ENCODE results near the gene PPP2R5A. TPM values are rescaled to one million over a fixed set of nuclear protein-coding genes. Genes with fewer than 3 reads are reported as not detected.
A peak's percentile ranks its signal among the peaks of the same experiment; 100 is the strongest.

The PPP2R5A gene
- total and polyA plus RNA-seq, 2 of the 13 experiments (the other 11 are each of a cell fraction or from before 2014, with no cell fraction given), result 22.0 to 31.4 TPM

DNA sequence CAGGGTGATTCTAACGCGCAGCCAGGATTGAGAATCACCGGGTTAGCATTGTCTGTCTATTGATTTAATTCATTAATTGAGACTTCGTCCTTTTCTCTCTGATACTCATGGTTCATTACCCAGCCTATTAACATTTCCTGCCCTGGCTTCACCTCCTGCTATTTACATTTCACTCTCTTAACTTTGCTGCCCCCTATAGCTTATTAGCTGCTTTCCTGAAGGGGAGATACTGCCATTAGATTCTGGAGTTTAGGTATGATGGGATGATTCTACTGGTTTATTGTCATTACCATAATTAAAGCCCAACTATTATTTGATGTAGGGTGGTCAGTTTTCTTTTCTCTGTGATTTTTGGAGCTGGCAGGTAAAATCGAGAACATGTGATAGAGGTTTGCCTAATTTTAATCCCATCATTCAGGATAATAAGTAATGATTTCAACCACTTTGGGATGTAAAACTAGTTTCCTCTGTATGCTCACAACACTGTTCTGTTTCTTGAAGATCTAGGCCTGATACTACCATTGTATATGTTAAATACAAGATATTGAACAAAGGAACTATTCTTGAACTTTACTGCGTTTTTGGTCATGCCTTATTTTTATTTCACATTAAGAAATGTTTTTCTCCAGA lies 6.4 kb downstream of the PPP2R5A start:
- Histone ChIP-seq H3K79me2 (ENCODE audit: insufficient read depth, low read length) (peaks cover 100% of the 10 kb centered on the region), H3K4me2 (ENCODE audit: low read depth, low read length) (peak overlapping the region; percentile 23; the same call in 1 of the 2 replicates), H3K4me3 (replicated peaks in 1 of 3; ENCODE audit: insufficient read depth in 1 of 3, low read depth in 2 of 3, low read length in 3 of 3) (no peak overlapping the region), H3K36me3 (replicated peaks in 1 of 2; ENCODE audit: control insufficient read depth in 1 of 2, insufficient read depth in 2 of 2, low read length in 2 of 2) (no peaks in the 10 kb centered on the region), H3K27ac (ENCODE audit: extremely low read length, insufficient read depth, low read length) (no peak overlapping the region), H3K9me3 (ENCODE audit: low read length) (no peaks in the 10 kb centered on the region), H2AFZ (ENCODE audit: low read length) (no peak overlapping the region), H3K27me3 (ENCODE audit: control insufficient read depth in 1 of 2, insufficient read depth in 2 of 2, low read length in 2 of 2) (no peaks in the 10 kb centered on the region; a peak in 1 of 5 replicates), H4K20me1 (ENCODE audit: insufficient read depth, low read length) (peaks cover 86% of the 10 kb centered on the region), H3K4me1 (ENCODE audit: insufficient read depth, low read length) (peaks cover 62% of the 10 kb centered on the region), H3K9ac (ENCODE audit: insufficient read depth, low read depth, low read length) (no peak overlapping the region)
- intact Hi-C loops (cut with micrococcal nuclease; ENCODE audit: unreplicated experiment), result loop anchor here (1.0 to 10.0 kb wide), 3 partner anchors 76 to 607 kb away; no protein-coding TSS in a partner anchor
- in situ Hi-C loops (cut with HindIII; ENCODE audit: extremely low pct_ligation_motif_present, low pct_unique_long_range_greater_than_20kb), result loop anchor here (5.0 kb wide), 1 partner anchor 219 kb away; no protein-coding TSS in a partner anchor
- 62% methylated on average over 6 of the region's 6 CpGs for WGBS (ENCODE audit: low lambda C conversion rate)
- ATAC-seq (peak; percentile 88), FAIRE-seq (peak; percentile 34), DNase-seq (ENCODE audit: low spot score) (peak; percentile 50)
- POLR2A ChIA-PET, result interaction anchor here (1.5 kb wide), 1 partner anchor 36 kb away, joined by 5 read pairs; no protein-coding TSS in a partner anchor
- BruUV-seq (replicated peaks), result no TSS peak
- CTCF ChIA-PET (ENCODE audit: low intra/inter-chr PET ratio, low total read pairs), result interaction anchor here (1.2 to 3.0 kb wide), 3 partner anchors 218 to 229 kb away, joined by 4 to 32 read pairs (median 4); no protein-coding TSS in a partner anchor
- TF ChIP-seq FOXA3 (CRISPR knock-in tag; IDR thresholded peaks at IDR 0.05) (peak; percentile 87), FOXA1 (IDR thresholded peaks at IDR 0.05) (no peak), FOXA1 (CRISPR knock-in tag; IDR thresholded peaks at IDR 0.05) (peak; percentile 88), THRA (CRISPR knock-in tag; IDR thresholded peaks at IDR 0.05; ENCODE audit: borderline replicate concordance) (peak; percentile 88; the same call in 1 of the 2 replicates), SMC3 (IDR thresholded peaks at IDR 0.05; ENCODE audit: low read length) (peak; percentile 83), U2AF1 (optimal IDR thresholded peaks at IDR 0.05; ENCODE audit: low read depth, low read length) (no peak), KLF16 (CRISPR knock-in tag; IDR thresholded peaks at IDR 0.05) (no peak), ZNF788 (CRISPR knock-in tag; IDR thresholded peaks at IDR 0.05; ENCODE audit: borderline replicate concordance) (no peak), RXRB (CRISPR knock-in tag; IDR thresholded peaks at IDR 0.05; ENCODE audit: borderline replicate concordance) (peak; percentile 70; the same call in 1 of the 2 replicates), FOXK2 (IDR thresholded peaks at IDR 0.05) (peak; percentile 42; the same call in 1 of the 2 replicates), ZFP82 (CRISPR knock-in tag; IDR thresholded peaks at IDR 0.05; ENCODE audit: borderline replicate concordance) (no peak), YY1 (IDR thresholded peaks at IDR 0.05; ENCODE audit: insufficient read depth, insufficient replicate concordance, low read depth, low read length) (no peak), SOX13 (IDR thresholded peaks at IDR 0.05) (no peak), SOX13 (CRISPR knock-in tag; conservative IDR thresholded peaks at IDR 0.05 in 1 of 2, IDR thresholded peaks at IDR 0.05 in 1 of 2) (0 out of 4 replicates have a peak, but pooled peaks of 1 of the 2 experiments have one; percentile 5), CAMTA2 (CRISPR knock-in tag; IDR thresholded peaks at IDR 0.05; ENCODE audit: borderline replicate concordance) (no peak), GATAD1 (CRISPR knock-in tag; IDR thresholded peaks at IDR 0.05) (no peak)
- TF ChIP-seq, protein P1, sequence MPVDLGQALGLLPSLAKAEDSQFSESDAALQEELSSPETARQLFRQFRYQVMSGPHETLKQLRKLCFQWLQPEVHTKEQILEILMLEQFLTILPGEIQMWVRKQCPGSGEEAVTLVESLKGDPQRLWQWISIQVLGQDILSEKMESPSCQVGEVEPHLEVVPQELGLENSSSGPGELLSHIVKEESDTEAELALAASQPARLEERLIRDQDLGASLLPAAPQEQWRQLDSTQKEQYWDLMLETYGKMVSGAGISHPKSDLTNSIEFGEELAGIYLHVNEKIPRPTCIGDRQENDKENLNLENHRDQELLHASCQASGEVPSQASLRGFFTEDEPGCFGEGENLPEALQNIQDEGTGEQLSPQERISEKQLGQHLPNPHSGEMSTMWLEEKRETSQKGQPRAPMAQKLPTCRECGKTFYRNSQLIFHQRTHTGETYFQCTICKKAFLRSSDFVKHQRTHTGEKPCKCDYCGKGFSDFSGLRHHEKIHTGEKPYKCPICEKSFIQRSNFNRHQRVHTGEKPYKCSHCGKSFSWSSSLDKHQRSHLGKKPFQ (CRISPR knock-in tag; IDR thresholded peaks at IDR 0.05; ENCODE audit: insufficient replicate concordance), result no peak
- TF ChIP-seq, protein P2, sequence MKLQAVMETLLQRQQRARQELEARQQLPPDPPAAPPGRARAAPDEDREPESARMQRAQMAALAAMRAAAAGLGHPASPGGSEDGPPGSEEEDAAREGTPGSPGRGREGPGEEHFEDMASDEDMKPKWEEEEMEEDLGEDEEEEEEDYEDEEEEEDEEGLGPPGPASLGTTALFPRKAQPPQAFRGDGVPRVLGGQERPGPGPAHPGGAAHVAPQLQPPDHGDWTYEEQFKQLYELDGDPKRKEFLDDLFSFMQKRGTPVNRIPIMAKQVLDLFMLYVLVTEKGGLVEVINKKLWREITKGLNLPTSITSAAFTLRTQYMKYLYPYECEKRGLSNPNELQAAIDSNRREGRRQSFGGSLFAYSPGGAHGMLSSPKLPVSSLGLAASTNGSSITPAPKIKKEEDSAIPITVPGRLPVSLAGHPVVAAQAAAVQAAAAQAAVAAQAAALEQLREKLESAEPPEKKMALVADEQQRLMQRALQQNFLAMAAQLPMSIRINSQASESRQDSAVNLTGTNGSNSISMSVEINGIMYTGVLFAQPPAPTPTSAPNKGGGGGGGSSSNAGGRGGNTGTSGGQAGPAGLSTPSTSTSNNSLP (IDR thresholded peaks at IDR 0.05; ENCODE audit: low read depth, low read length), result peak; percentile 61; the same call in 1 of the 2 replicates

All from HepG2 (cell line).